Myometrial cell (primary cell): ENCODE measurements around the gene IGSF8. TPM values are rescaled to one million over a fixed set of nuclear protein-coding genes. Genes with fewer than 3 reads are reported as not detected.

Experiments
- total RNA-seq: library from RNA; depleted of rRNA; stranded (reverse); fragments of >200 nt; gene quantifications from 2 replicates; pipeline ENCODE4 v1.2.3, GENCODE V29; 2015

The IGSF8 gene, protein sequence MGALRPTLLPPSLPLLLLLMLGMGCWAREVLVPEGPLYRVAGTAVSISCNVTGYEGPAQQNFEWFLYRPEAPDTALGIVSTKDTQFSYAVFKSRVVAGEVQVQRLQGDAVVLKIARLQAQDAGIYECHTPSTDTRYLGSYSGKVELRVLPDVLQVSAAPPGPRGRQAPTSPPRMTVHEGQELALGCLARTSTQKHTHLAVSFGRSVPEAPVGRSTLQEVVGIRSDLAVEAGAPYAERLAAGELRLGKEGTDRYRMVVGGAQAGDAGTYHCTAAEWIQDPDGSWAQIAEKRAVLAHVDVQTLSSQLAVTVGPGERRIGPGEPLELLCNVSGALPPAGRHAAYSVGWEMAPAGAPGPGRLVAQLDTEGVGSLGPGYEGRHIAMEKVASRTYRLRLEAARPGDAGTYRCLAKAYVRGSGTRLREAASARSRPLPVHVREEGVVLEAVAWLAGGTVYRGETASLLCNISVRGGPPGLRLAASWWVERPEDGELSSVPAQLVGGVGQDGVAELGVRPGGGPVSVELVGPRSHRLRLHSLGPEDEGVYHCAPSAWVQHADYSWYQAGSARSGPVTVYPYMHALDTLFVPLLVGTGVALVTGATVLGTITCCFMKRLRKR
- total RNA-seq: 15.6 and 17.9 TPM in 2 replicates

DNA sequence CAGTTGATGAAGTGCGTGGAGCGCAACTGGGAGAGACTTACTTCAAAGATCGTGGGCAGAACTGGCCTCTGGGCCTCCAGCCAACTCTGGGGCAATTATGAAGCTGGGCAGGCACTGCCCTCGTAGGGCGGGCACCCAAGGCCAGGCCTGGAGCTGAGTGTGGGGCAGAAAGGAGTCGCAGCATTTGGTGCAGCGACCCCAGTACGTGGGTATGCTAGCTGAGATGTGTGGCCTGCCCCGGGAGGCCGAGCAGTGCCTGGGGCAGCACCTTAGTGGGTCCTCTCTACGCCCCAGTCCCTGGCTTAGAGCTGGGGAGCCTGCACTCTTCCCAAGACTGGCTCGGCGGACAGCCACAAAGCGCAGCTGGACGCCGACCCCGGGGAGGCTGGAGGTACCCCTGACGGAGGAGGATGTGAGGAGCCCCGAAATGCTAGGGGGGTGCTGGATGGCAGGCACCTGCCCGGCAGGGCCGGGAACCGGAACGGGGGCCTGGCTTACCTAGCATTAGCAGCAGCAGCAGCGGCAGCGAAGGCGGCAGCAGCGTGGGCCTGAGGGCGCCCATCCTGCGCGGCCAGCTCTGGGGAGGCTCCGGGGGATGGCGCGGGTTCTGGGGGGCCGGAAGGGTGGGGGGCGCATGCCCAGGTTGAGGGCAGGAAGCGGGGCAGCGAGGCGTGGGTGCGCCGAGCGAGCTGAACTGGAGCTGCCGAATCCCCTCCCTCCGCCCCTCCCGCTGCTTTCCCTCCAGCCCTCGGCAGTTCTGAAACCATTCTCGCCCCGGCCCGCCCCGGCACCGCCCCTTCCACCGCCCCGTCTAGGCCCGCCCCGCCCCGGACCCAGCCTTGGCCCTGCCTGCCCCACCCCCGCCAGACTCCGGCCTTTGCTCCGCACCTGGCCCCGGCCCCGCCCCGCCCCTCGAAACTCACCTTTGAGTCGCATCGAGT is at the start of gene IGSF8:
Gene IGSF8, minus strand, starts transcription at position 709 of the 941 bp plus-strand sequence. Its CDS starts 147 bp downstream, at position 562.

DNA sequence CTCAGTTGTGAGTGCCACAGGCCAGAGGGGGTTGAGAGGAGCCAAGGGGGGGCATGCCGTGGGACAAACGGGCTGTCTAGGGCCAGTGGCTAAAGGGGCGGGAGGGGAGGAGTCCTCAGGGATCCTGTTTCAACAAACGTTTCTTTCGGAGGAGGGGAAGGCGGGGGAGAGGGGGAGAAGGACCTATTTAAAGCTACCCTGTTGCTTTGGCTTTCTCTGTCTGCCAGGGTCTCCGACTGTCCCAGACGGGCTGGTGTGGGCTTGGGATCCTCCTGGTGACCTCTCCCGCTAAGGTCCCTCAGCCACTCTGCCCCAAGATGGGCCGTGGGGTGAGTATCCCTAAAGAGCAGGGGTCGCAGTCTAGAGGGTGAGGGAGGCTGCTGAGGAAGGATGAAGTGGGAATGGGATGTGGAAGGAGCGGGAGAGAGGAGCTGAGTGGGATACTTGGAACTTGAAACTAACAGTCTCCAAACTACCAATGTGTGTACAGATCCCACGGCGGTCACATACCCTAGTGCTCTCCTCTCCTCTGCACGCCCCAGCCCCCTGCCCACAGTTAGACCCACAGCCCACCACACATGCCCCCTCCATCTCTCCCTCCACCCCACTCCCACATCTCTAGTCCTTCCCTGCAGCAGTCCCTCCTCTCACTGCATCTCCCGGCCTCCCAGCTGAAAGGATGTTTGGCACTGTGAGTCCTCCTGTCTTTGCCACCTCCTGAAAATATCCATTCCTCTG is 17.3 kb upstream of the IGSF8 start, which contains the start of gene ATP1A2:
Gene ATP1A2, plus strand, starts transcription at position 215 of the 738 bp plus-strand sequence. Its CDS starts 103 bp downstream, at position 318.

DNA sequence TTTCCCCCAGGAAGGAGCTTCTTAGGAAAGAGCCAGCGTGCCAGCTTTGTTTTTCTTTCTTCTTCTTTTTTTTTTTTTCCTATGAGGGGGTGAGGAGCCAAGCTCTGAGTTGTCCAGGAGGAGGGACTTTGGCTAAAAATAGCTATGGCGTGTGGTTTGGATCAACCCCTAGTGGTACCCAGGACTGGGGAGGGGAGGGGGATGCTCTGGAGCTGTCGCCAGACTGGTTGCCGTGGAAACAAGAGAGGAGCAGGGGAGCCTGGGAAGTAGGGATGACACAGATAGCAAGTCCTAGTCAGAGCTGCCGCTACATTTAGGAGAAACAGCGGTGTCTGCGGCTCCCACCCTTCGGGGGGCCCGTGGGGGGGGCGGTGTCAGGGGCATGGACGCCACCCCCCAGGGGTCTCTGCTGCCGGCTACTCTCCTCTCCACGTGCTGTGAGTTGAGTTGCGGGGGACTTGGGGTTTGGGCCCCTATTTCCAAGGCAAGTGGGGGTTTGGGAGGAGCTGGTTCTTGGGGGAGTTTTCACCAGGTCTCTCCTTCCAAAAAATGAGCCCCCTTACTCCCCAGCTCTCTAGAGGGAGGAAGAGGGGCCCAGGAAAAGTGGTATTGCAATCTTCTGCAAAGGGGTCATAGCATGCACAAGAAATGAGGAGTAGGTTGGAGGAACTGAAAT is 17.0 kb downstream of the IGSF8 start, which contains the start of gene KCNJ9:
Gene KCNJ9, plus strand, starts transcription at position 278 of the 676 bp plus-strand sequence. CDS start 2,493 bp downstream, outside the sequence.

DNA sequence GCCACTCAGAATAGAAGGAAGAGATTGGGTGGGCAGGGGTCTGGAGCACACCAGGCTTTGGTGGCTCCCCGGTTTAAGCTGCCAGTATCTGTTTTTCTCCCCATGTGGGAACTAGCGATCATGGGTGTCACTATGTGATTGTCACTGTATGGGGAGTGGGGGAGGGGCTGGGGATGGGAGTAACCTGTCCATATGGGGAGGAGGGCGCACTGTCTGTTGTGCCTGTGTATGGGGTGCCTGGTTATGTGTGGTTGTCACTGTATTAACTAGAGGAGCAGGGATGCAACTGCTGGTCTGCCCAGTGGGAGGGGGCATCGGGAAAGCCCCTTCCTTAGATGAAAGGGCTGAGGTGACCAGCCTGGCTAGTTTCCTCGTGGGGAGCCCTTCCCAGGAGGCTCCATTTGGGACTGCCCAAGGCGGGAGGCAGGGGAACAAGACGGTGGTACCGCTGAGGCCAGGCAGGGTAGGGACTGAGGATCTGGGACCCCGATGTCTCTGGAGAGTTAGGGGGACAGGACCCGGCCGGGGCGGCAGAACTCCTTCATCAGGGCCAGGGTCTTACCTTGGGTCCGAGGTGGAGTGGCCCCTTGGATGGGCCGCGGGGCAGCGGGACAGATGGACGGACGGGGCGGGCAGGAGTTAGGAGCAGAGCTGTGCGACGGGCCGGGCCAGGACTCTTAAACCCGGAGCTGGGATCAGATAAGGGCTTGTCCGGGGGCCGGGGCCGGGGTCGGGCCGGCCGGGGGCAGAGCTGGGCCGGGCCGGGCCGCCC is 28.8 kb downstream of the IGSF8 start, which contains the start of gene KCNJ10:
Gene KCNJ10, minus strand, starts transcription at position 701 of the 772 bp plus-strand sequence. CDS start 27,628 bp downstream, outside the sequence.

Other genes starting within 250 kb of the IGSF8 start
- gene VSIG8, start 236.0 kb downstream of the IGSF8 start, total RNA-seq: not detected in 2 replicates
- 1.2 TPM in 1 of 2 replicates, not detected in the other for gene CFAP45, start 198.5 kb downstream of the IGSF8 start, total RNA-seq
- 555 and 578 TPM in 2 replicates for gene TAGLN2, start 173.1 kb downstream of the IGSF8 start, total RNA-seq
- not detected in 2 replicates for gene IGSF9, start 153.0 kb downstream of the IGSF8 start, total RNA-seq
- gene SLAMF9, start 144.4 kb downstream of the IGSF8 start, total RNA-seq: not detected in 2 replicates
- 1.7 and 2.7 TPM in 2 replicates for gene PIGM, start 66.6 kb downstream of the IGSF8 start, total RNA-seq
- gene KCNJ10, start 28.5 kb downstream of the IGSF8 start, total RNA-seq: not detected in 2 replicates
- 0.71 TPM in 1 of 2 replicates, not detected in the other for gene KCNJ9, start 17.1 kb downstream of the IGSF8 start, total RNA-seq
- gene ATP1A2, start 17.1 kb upstream of the IGSF8 start, total RNA-seq: not detected in 2 replicates
- not detected in 2 replicates for gene ATP1A4, start 53.0 kb upstream of the IGSF8 start, total RNA-seq
- gene CASQ1, start 92.0 kb upstream of the IGSF8 start, total RNA-seq: not detected in 2 replicates
- 77.8 and 102 TPM in 2 replicates for gene PEA15, start 106.8 kb upstream of the IGSF8 start, total RNA-seq
- 43.0 and 45.9 TPM in 2 replicates for gene DCAF8, start 163.9 kb upstream of the IGSF8 start, total RNA-seq
- gene PEX19, start 186.5 kb upstream of the IGSF8 start, total RNA-seq: 44.1 and 111 TPM in 2 replicates
- gene COPA, start 244.6 kb upstream of the IGSF8 start, total RNA-seq: 275 and 281 TPM in 2 replicates
- gene NCSTN, start 244.8 kb upstream of the IGSF8 start, total RNA-seq: 86.8 TPM in 2 replicates